Liver (tissue), 9 donors: ENCODE measurements around the gene PDGFA. TPM values are rescaled to one million over a fixed set of nuclear protein-coding genes. Genes with fewer than 3 reads are reported as not detected.

Source experiments
- DNase-seq: peaks from one replicate; pipeline ENCODE4 v3.0.0-alpha.2; 2017; ENCODE audit warnings: low spot score
- H3K27ac ChIP-seq, 2 donors: one replicate each; pipeline ENCODE4 v1.7.0; 2013; ENCODE audit warnings: inconsistent platforms in 2 of 2, low read length in 2 of 2, control low read depth in 1 of 2, low read depth in 1 of 2, mild to moderate bottlenecking in 1 of 2
- H3K27me3 ChIP-seq, 4 donors: one replicate each; pipeline versions ENCODE4 v1.6.1 to v1.7.0; 2013; ENCODE audit warnings: low read length in 3 of 4, inconsistent platforms in 1 of 4, mild to moderate bottlenecking in 1 of 4, moderate library complexity in 1 of 4; ENCODE audit not compliant: control insufficient read depth in 4 of 4, insufficient read depth in 4 of 4
- H3K36me3 ChIP-seq, 4 donors: one replicate each; pipeline versions ENCODE4 v1.6.1 to v1.7.0; 2013; ENCODE audit warnings: low read length in 3 of 4, mild to moderate bottlenecking in 3 of 4, low read depth in 1 of 4, moderate library complexity in 1 of 4; ENCODE audit not compliant: control insufficient read depth in 4 of 4, insufficient read depth in 3 of 4
- H3K4me1 ChIP-seq, 4 donors: one replicate each; pipeline versions ENCODE4 v1.6.1 to v1.7.0; 2013; ENCODE audit warnings: low read length in 3 of 4, mild to moderate bottlenecking in 3 of 4, moderate library complexity in 1 of 4; ENCODE audit not compliant: control insufficient read depth in 4 of 4, insufficient read depth in 4 of 4
- H3K4me3 ChIP-seq, 3 donors: one replicate each; pipeline versions ENCODE4 v1.6.1 to v1.7.0; 2013; ENCODE audit warnings: low read length in 3 of 3, control low read depth in 1 of 3, low read depth in 1 of 3, mild to moderate bottlenecking in 1 of 3
- H3K9ac ChIP-seq, 2 donors: one replicate each; pipeline ENCODE4 v1.7.0; 2013; ENCODE audit warnings: low read length in 2 of 2, mild to moderate bottlenecking in 2 of 2, moderate library complexity in 2 of 2, control low read depth in 1 of 2, low read depth in 1 of 2
- H3K9me3 ChIP-seq, 4 donors: one replicate each; pipeline versions ENCODE4 v1.6.1 to v1.7.0; 2013; ENCODE audit warnings: low read length in 3 of 4; ENCODE audit not compliant: control insufficient read depth in 4 of 4
- ATF3 ChIP-seq: IDR thresholded peaks from 2 replicates; pipeline ENCODE4 v1.6.1; 2016; ENCODE audit warnings: antibody characterized with exemption
- EGR1 ChIP-seq, 2 donors: IDR thresholded peaks; 2 replicates each; pipeline ENCODE4 v1.6.1; 2016 to 2018; ENCODE audit warnings: antibody characterized with exemption in 2 of 2, low read depth in 2 of 2
- FOXA1 ChIP-seq: IDR thresholded peaks from 2 replicates; pipeline ENCODE4 v1.6.1; 2016; ENCODE audit warnings: antibody characterized with exemption
- FOXA2 ChIP-seq: IDR thresholded peaks from 2 replicates; pipeline ENCODE4 v1.6.1; 2016; ENCODE audit warnings: antibody characterized with exemption
- GABPA ChIP-seq, 2 donors: IDR thresholded peaks in 1 of 2; conservative IDR thresholded peaks in 1 of 2; 2 replicates each; pipeline ENCODE4 v1.6.1; 2016; ENCODE audit warnings: antibody characterized with exemption in 2 of 2, mild to moderate bottlenecking in 1 of 2, moderate library complexity in 1 of 2
- HNF4A ChIP-seq, 2 donors: conservative IDR thresholded peaks; 2 replicates each; pipeline ENCODE4 v1.6.1; 2016; ENCODE audit warnings: antibody characterized with exemption in 2 of 2, mild to moderate bottlenecking in 2 of 2
- JUND ChIP-seq, 2 donors: IDR thresholded peaks; 2 replicates each; pipeline ENCODE4 v1.6.1; 2016; ENCODE audit warnings: antibody characterized with exemption in 2 of 2
- MAX ChIP-seq: IDR thresholded peaks from 2 replicates; pipeline ENCODE4 v1.6.1; 2016; ENCODE audit warnings: antibody characterized with exemption
- NR2F2 ChIP-seq: IDR thresholded peaks from 2 replicates; pipeline ENCODE4 v1.6.1; 2016; ENCODE audit warnings: antibody characterized with exemption
- RAD21 ChIP-seq, 2 donors: IDR thresholded peaks; 2 replicates each; pipeline ENCODE4 v1.6.1; 2016; ENCODE audit warnings: antibody characterized with exemption in 2 of 2, mild to moderate bottlenecking in 2 of 2
- RXRA ChIP-seq, 2 donors: IDR thresholded peaks; 2 replicates each; pipeline ENCODE4 v1.6.1; 2017 to 2018; ENCODE audit warnings: antibody characterized with exemption in 2 of 2, mild to moderate bottlenecking in 1 of 2
- SP1 ChIP-seq: IDR thresholded peaks from 2 replicates; pipeline ENCODE4 v1.6.1; 2018; ENCODE audit warnings: antibody characterized with exemption, mild to moderate bottlenecking
- TAF1 ChIP-seq: conservative IDR thresholded peaks from 2 replicates; pipeline ENCODE4 v1.6.1; 2016; ENCODE audit warnings: antibody characterized with exemption, mild to moderate bottlenecking
- YY1 ChIP-seq: IDR thresholded peaks from 2 replicates; pipeline ENCODE4 v1.6.1; 2016; ENCODE audit warnings: antibody characterized with exemption, mild to moderate bottlenecking
- WGBS: extraction: QIAGEN DNeasy Blood & Tissue Kit; methylation state at CpG from one replicate; pipeline ENCODE4 v1.1.7; 2013; 5-methylcytosine and 5-hydroxymethylcytosine counted together
- polyA plus RNA-seq, 2 donors: library from polyadenylated mRNA; stranded (reverse) in 1 of 2; unstranded in 1 of 2; fragments of 200-250 nt in 1 of 2; fragments of >200 nt in 1 of 2; fragmentation: Nextera tagmentation in 1 of 2; extraction: Ambion mirVana in 1 of 2; gene quantifications; one replicate each; pipeline versions ENCODE4 v1.2.1 to v1.2.3, GENCODE V29; 2013 to 2015
- total RNA-seq, 2 donors: library from RNA; depleted of rRNA; stranded (reverse); fragments of >200 nt; gene quantifications; one replicate each; pipeline ENCODE4 v1.2.3, GENCODE V29; 2014
- TF ChIP-seq, protein P1 (sequence below): IDR thresholded peaks from 2 replicates; pipeline ENCODE4 v1.6.1; 2016; ENCODE audit warnings: antibody characterized with exemption
- TF ChIP-seq, protein P2 (sequence below): fragments of 150-350 bp; IDR thresholded peaks from 2 replicates; pipeline ENCODE4 v1.5.1; 2017; ENCODE audit warnings: improper control_type of control experiment, low read depth, low read length; ENCODE audit not compliant: missing input control
- donor health status: healthy.
- donor health status: healthy.
- donor health status: healthy.
- donor health status: healthy.
- donor health status: healthy.

The PDGFA gene
- total and polyA plus RNA-seq, 4 donors = 1.4 to 5.1 (median 2.0) TPM

DNA sequence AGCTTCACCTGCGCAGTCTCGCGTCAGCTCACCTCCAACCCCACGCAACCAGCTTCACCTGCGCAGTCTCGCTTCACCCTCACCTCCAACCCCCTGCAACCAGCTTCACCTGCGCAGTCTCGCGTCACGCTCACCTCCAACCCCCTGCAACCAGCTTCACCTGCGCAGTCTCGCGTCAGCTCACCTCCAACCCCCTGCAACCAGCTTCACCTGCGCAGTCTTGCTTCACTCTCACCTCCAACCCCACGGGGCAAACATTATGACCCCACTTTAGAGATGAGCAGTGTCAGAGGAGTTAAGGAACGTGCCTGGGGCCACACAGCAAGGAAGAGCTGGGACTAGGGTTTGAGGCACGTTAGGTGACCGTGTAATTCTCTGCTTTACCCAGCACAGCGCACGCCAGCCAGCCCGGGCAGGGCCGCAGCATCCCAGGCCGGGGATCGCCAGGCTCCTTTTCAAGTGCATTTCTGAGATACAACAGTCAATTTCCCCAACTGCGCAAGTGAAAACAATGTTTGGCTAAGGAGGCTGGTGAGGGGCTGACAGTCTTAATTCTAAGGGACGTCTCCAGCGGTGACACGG lies 22.6 kb upstream of the PDGFA start:
- Histone ChIP-seq H3K36me3 (no peaks in the 10 kb centered on the region), H3K4me1 (no peaks in the 10 kb centered on the region), H3K27ac (no peak overlapping the region), H3K9me3 (peaks cover 0 to 2% (median 0%) of the 10 kb centered on the region in 4 donors), H3K27me3 (no peaks in the 10 kb centered on the region), H3K4me3 (no peak overlapping the region), H3K9ac (no peak overlapping the region)
- no peak for DNase-seq
- no peak for TF ChIP-seq YY1
- TF ChIP-seq, protein P1, sequence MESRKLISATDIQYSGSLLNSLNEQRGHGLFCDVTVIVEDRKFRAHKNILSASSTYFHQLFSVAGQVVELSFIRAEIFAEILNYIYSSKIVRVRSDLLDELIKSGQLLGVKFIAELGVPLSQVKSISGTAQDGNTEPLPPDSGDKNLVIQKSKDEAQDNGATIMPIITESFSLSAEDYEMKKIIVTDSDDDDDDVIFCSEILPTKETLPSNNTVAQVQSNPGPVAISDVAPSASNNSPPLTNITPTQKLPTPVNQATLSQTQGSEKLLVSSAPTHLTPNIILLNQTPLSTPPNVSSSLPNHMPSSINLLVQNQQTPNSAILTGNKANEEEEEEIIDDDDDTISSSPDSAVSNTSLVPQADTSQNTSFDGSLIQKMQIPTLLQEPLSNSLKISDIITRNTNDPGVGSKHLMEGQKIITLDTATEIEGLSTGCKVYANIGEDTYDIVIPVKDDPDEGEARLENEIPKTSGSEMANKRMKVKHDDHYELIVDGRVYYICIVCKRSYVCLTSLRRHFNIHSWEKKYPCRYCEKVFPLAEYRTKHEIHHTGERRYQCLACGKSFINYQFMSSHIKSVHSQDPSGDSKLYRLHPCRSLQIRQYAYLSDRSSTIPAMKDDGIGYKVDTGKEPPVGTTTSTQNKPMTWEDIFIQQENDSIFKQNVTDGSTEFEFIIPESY = no peak
- no peak for TF ChIP-seq HNF4A (conservative IDR thresholded peaks at IDR 0.05)
- no peak for TF ChIP-seq NR2F2
- no peak for TF ChIP-seq GABPA (IDR thresholded peaks at IDR 0.05 in 1 of 2, conservative IDR thresholded peaks at IDR 0.05 in 1 of 2)
- no peak for TF ChIP-seq SP1
- TF ChIP-seq MAX = no peak
- TF ChIP-seq FOXA2 = no peak
- TF ChIP-seq RAD21 (IDR thresholded peaks at IDR 0.05) = no peak
- TF ChIP-seq RXRA (IDR thresholded peaks at IDR 0.05) = no peak
- no peak for TF ChIP-seq JUND (IDR thresholded peaks at IDR 0.05)
- no peak for TF ChIP-seq EGR1 (IDR thresholded peaks at IDR 0.05; ENCODE audit: low read depth in 2 of 2)
- TF ChIP-seq FOXA1 = no peak
- TF ChIP-seq, protein P2, sequence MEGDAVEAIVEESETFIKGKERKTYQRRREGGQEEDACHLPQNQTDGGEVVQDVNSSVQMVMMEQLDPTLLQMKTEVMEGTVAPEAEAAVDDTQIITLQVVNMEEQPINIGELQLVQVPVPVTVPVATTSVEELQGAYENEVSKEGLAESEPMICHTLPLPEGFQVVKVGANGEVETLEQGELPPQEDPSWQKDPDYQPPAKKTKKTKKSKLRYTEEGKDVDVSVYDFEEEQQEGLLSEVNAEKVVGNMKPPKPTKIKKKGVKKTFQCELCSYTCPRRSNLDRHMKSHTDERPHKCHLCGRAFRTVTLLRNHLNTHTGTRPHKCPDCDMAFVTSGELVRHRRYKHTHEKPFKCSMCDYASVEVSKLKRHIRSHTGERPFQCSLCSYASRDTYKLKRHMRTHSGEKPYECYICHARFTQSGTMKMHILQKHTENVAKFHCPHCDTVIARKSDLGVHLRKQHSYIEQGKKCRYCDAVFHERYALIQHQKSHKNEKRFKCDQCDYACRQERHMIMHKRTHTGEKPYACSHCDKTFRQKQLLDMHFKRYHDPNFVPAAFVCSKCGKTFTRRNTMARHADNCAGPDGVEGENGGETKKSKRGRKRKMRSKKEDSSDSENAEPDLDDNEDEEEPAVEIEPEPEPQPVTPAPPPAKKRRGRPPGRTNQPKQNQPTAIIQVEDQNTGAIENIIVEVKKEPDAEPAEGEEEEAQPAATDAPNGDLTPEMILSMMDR = no peak
- TF ChIP-seq ATF3 = no peak
- 92% methylated on average over 28 of the region's 28 CpGs for WGBS

DNA sequence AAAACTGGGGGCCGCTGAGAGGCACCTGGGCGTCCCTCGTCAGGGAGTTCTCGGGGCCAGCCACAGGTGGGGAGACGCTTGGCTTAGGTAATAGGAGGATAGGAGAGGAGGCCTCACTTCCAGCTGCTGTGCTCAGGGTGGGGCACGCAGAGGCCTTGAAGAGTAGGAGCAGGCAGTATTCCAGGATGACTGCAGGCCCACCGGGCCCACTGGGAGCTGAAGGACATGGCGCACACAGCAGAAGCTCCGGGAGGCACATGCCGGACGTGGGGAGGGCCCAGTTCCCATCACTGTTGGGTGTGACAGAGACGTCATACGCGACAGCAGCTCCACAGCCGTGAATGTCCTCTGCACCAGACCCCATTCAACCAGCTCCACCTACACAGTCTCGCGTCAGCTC lies 22.0 kb upstream of the PDGFA start:
- DNase-seq = no peak
- Histone ChIP-seq H3K4me3 (no peak overlapping the region), H3K27ac (no peak overlapping the region), H3K9ac (no peak overlapping the region), H3K27me3 (no peaks in the 10 kb centered on the region), H3K9me3 (peaks cover 0 to 2% (median 1%) of the 10 kb centered on the region in 4 donors), H3K36me3 (no peaks in the 10 kb centered on the region), H3K4me1 (no peaks in the 10 kb centered on the region)
- 93% methylated on average over 17 of the region's 17 CpGs for WGBS
- TF ChIP-seq TAF1 = no peak
- TF ChIP-seq, protein P1 = no peak
- TF ChIP-seq FOXA2 = no peak
- no peak for TF ChIP-seq MAX
- no peak for TF ChIP-seq RXRA (IDR thresholded peaks at IDR 0.05)
- TF ChIP-seq NR2F2 = no peak
